HK-2 (cell line): ENCODE results near the gene SMAP1.

Experiments used
- DNase-seq: peaks from one replicate; pipeline ENCODE4 v3.0.0-alpha.2; 2018; ENCODE audit not compliant: unreplicated experiment

Gene SMAP1

DNA sequence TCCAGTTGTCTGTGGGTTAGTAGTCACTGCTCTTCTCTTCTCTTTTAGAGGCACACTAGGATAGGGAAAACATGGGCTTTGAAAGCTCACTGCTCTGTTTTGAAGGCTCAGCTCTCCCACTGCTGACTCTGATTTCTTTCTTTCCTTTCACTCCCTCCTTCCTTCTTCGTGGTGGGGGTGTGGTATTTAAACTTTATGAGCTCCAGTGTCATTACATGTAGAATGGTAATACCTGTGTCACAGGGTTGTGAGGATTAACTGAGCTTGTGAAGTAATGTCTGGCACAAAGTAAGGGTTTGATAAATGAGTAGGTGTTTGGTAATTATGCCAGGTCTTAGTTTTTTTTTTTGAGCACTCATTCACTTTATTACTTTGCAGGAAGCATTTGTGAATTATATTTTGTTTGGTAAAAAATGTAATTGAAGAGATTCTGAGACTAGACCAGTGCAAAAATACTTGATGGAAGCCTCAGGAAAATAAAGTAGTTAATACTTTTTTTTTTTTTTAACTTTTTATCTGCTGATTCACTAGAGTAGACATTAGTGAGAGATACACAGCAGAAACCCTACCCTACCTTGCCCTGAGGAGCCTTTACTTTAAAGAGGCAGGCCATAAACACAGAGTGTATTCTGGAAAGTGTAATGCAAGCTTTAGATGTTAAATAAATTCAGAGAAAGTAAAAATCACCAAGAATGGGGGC, 17.3 kb downstream of the SMAP1 start:
- DNase-seq: no peak

DNA sequence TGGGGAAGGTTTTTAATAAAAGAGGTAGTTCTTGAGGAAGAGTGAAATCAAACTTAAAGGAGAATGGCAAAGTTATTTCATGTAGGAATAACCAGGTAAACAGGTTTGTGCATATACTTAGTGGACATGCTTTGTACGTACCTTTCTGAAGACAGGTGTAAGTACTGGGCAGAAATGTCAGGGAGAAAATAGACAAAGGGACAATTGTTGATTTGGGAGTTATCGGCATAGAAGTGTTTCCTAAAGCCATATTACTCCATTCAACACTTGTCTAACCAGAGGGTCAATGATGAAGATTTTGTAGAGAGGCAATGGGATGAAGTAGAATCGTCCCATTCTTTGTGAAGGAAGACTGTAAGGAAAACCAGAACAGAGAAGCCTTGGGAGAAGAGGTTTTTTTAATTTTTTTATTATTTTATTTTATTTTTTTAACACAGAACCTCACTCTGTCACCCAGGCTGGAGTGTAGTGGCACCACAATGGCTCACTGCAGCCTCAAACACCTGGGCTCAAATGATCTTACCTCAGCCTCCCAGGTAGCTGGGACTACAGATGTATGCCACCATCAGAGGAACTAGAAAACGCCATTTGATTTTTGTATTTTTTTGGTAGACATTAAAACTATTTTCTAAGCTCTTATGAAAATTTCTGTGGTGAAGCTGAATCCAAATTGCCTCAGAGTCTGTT, 18.0 kb downstream of the SMAP1 start:
- no peak for DNase-seq

DNA sequence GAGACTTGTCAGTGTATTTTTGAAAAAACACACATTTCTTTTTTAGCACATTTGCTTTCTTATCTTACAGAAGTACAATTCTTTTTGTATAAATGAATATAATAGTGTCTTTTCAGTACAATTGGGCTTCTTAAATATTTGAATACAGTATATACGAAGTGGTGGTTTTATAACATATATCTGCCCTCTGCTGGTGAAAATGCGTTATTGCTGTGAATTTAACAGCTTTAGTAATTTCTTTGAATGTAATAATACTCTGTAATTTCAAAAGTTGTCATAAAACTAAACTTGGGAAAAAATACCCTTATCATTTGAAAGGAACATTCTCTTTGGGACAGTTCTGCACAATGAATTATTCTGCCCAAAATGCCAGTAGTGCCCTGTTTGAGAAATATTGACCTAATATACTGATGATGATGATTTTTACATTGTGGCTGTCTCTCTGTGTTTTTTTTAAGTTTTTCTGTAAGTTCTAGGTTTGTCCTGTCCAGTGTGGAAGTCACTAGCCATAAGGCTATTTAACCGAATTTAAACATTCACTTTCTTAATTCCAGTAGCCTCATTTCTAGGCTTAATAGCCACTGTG, 19.0 kb downstream of the SMAP1 start:
- no peak for DNase-seq

DNA sequence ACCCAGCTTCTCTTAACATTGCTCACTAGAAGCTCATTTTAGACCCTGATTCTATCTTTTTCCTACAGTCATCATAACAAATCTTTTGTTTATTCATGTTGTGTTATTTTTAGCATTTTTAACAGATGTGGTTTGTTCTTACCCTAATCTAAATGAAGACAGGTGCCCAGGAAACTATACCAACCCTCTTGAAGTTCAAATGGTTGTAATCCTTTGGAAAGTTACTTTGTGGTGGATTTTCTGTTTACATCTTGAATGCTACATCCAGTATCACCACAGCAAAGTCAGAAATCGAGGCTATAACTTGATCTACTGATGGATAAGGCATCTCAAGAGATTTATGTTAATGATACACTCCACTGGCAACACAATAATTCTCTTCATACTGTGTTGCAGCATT, 26.2 kb downstream of the SMAP1 start:
- DNase-seq: no peak

GRCh38 chr6:70694371-70694770, 26.7 kb downstream of the SMAP1 start:
- DNase-seq: no peak

DNA sequence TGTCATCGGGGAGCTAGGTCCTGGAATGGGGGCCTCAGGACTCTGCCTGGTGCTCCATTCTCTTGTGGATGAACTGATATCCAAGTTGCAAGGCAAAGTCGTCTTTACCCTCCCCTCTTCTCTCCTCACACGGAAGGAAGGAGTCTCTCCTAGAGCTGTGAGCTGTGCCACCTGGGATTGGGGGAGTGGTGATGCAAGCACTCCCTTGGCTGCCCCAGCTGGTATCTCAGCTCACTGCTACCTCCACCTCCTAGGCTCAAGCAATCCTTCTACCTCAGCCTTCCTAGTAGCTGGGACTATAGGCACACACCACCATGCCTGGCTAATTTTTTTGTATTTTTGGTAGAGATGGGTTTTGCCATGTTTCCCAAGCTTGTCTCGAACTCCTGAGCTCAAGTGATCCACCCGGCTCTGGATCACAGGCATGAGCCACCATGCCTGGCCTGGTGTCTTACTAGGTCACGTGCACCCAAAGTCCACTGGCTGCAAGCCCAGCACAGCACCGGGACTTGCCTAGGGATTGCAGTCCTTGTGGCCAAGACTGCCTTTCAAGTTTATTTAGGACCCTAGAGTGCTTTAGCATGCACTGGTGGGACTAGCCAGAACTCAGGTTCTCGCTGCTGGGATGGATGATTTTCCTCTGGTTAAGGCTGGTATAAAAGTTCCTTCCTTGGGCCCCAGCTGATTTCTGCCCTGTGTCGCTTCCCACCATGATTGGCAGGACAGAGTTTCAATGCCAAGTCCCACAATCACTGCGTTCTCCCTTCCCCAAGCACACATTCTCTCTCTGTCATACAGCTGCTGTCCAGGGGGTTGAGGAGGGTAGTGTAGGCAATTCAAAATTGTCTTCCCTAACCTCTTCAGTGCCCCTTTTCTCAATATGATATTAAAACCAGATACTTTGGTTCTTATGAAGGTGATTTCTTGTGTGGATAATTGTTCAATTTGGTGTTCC, 33.5 kb downstream of the SMAP1 start:
- DNase-seq: no peak

DNA sequence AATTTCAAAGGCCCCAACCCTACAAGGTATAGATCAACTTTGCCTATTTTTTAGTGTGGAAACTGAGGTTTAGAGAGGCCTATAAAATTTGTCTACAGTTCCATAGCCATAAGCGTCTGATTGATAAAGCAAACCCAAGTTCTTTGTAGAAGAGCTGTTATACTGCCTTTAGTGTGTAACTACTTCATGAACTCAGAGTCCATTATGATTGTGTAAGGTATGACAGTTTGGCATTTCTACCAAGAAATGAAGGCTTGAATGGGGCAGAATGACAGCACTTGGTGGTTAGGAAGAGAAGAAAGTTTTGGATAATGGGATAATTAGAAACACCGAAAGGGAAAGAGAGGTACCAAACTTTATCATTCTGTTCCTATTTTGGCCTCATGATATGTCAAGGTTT, 38.1 kb downstream of the SMAP1 start:
- DNase-seq: no peak

- DNase-seq: no peak
Measured at GRCh38 chr6:70706491-70707123, 38.9 kb downstream of the SMAP1 start.

GRCh38 chr6:70707893-70708292, 40.2 kb downstream of the SMAP1 start:
- no peak for DNase-seq

DNA sequence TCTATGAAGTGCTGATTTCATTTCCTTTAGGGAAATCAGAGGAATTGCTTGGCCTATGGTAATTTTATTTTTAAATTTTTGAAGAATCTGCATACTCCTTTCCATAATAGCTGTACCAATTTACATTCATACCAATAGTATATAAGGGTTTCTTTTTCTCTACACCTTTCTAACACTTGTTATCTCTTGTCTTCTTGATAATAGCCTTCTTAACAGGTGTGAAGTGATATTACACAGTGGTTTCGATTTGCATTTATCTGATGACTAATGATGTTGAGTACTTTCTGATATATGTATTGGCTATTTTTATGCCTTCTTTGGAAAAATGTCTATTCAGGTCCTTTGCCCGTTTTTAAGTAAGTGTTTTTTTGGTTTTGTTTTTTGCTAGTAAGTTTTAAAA, 40.8 kb downstream of the SMAP1 start:
- no peak for DNase-seq

GRCh38 chr6:70709826-70710225, 42.1 kb downstream of the SMAP1 start:
- DNase-seq: no peak

- no peak for DNase-seq
Measured at GRCh38 chr6:70714716-70715257, 47.1 kb downstream of the SMAP1 start.

DNA sequence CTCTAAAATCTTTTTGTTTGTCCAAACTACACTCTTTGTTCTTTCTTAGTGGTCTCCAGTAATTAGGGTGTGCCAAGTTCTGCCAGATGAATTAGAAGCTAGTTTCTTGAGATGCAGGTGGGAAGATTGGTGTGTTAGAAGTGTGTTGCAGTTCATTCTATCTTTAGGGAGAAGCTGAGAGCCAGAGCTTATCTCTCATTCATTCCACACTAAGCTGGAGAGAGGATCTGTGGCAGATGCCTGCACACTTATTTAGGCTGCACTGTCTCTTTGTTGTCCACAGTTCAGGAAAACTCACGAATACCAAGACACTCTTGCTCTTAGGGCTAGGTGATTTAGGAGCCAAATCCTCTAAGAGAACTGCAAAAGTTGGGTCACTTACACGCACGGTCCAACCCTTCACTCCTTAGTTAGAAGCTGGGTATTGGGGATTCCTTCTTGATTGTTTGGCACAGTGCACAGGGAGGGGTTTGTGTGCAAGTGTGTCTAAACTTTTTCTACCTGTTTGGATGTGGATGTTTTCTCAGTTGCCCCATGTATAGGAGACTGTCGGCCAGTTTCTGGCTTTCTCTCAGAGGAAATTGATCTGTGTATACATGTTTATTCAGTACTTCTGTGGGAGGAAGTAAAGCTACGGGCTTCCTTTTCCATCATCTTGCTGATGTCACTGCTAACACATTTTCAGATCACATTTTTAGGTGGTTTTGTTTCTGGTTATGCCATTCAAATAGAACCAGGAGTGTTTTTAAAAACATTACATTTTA, 49.5 kb downstream of the SMAP1 start:
- no peak for DNase-seq

DNA sequence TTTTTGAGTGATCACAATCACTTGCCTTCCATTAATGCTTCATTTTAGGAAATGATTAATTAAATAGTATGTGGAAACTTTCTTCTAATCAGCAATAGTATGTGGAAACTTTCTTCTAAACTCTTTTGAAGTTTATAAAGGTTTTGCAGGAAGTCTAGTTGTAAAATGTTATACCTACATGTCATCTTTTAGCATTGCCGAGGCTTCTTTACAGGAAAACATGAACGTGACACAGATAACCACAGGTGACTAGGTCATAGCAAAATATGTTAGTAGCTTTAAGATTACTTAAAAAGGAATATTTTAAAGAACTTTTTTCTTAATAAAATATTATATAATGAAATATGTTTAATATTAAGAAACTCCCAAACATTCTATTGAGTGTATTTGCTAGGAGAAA, 56.8 kb downstream of the SMAP1 start:
- no peak for DNase-seq

DNA sequence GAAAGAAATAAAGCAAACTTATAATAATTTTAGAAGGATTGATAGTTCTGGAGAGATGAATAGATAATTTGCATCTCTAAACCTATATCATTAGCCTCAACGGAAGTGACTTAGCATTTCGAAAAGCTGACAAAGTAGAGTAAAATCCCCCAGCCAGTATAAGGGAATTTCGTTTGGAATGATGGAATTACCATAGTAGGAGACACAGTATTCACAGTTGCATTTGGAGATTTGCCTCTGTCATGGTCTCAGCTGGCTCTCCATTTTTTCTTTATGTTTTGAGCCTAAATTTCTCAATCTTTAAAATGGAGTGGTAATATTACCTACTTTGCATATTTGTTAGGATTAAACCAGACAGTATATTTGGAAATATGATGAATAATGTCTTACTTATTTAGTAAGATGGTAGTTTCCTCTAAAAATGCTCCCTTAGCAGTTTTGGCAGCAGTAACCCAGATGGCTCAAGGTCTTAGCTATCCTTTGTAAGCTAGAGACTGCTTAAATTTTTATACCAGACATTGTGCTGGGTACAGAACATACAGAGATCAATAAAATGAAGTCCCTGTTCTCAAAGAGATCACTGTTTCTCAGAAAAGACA, 58.2 kb downstream of the SMAP1 start:
- DNase-seq: no peak

- DNase-seq: no peak
Measured at GRCh38 chr6:70734381-70734780, 66.7 kb downstream of the SMAP1 start.

DNA sequence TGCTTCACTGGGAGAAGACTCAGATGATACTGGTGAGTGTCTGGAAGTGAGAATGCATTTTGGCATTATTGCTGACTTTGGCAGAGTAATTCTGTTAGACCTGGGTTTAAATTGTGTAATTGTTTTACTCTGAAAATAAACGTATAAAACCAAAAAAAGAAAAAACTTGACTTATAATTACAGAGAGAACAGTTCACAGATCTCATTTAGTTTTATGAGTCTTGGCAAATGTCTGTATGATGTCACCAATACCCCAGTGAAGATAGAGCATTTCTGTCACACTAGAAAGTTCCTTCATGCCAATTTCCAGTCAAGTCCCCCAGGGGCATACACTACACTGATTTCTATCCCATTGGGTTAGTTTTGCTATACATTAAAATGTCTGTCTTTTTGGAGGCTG, 67.3 kb downstream of the SMAP1 start:
- no peak for DNase-seq

DNA sequence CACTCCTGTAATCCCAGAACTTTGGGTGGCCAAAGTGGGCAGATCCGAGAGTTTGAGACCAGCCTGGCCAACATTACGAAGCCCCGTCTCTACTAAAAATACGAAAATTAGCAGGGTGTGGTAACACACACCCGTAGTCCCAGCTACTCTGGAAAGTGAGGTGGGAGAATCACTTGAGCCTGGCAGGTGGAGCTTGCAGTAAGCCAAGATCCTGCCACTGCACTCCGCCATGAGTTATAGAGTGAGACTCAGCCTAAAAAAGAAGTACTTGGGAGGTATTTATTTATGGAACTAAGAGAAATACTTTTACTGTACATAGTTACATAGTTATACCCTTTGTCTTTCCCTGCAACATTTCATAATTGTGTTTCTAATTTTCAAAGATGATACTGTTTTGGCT, 67.8 kb downstream of the SMAP1 start:
- no peak for DNase-seq

DNA sequence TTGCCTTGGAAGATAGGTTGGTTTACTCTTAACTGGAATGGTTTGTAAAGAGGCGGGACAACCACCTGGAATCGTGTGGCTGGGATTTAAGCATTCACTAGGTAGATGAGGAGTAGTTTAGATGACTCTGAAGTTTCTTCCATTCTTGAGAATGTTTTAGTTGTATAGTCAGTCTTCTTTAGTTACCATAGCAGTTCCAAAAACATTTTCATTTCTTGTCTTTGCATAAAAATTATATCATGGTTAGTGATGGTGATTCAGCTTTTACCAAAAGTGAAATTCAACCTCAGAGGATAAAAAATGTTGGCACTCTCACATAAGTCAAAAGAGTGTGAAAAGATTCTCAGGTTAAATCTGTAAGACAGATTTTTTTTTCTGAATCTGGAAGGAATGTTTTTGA, 70.3 kb downstream of the SMAP1 start:
- DNase-seq: no peak

GRCh38 chr6:70739534-70739933, 71.9 kb downstream of the SMAP1 start:
- DNase-seq: no peak
